ENCODE data around the gene P3H3. TPM values are rescaled to one million over a fixed set of nuclear protein-coding genes. Genes with fewer than 3 reads are reported as not detected.

The P3H3 gene
- total and polyA plus RNA-seq, 4 donors = 0.42 to 1.9 (median 1.6) TPM

- Histone ChIP-seq H3K27ac (ENCODE audit: low read depth in 1 of 2, low read length in 2 of 2) (no peak overlapping the region), H3K4me3 (ENCODE audit: low read depth in 1 of 3, low read length in 3 of 3) (no peak overlapping the region), H3K27me3 (ENCODE audit: control insufficient read depth in 4 of 4, insufficient read depth in 4 of 4, low read length in 3 of 4) (no peaks in the 10 kb centered on the region), H3K36me3 (ENCODE audit: control insufficient read depth in 4 of 4, insufficient read depth in 3 of 4, low read depth in 1 of 4, low read length in 3 of 4) (peaks cover 0 to 7% (median 3%) of the 10 kb centered on the region in 4 donors), H3K9ac (ENCODE audit: low read depth in 1 of 2, low read length in 2 of 2) (no peak overlapping the region), H3K4me1 (ENCODE audit: control insufficient read depth in 4 of 4, insufficient read depth in 4 of 4, low read length in 3 of 4) (peaks cover 0 to 1% (median 0%) of the 10 kb centered on the region in 4 donors), H3K9me3 (ENCODE audit: control insufficient read depth in 4 of 4, low read length in 3 of 4) (no peaks in the 10 kb centered on the region)
- WGBS = 92% methylated on average over 5 of the region's 5 CpGs
- TF ChIP-seq, protein P1, sequence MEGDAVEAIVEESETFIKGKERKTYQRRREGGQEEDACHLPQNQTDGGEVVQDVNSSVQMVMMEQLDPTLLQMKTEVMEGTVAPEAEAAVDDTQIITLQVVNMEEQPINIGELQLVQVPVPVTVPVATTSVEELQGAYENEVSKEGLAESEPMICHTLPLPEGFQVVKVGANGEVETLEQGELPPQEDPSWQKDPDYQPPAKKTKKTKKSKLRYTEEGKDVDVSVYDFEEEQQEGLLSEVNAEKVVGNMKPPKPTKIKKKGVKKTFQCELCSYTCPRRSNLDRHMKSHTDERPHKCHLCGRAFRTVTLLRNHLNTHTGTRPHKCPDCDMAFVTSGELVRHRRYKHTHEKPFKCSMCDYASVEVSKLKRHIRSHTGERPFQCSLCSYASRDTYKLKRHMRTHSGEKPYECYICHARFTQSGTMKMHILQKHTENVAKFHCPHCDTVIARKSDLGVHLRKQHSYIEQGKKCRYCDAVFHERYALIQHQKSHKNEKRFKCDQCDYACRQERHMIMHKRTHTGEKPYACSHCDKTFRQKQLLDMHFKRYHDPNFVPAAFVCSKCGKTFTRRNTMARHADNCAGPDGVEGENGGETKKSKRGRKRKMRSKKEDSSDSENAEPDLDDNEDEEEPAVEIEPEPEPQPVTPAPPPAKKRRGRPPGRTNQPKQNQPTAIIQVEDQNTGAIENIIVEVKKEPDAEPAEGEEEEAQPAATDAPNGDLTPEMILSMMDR (IDR thresholded peaks at IDR 0.05; ENCODE audit: low read depth, low read length, missing input control) = no peak
- no peak for TF ChIP-seq FOXA2 (IDR thresholded peaks at IDR 0.05)
- TF ChIP-seq SP1 (IDR thresholded peaks at IDR 0.05) = no peak
- no peak for TF ChIP-seq RAD21 (IDR thresholded peaks at IDR 0.05)
- TF ChIP-seq GABPA (IDR thresholded peaks at IDR 0.05 in 1 of 2, conservative IDR thresholded peaks at IDR 0.05 in 1 of 2) = no peak
- no peak for TF ChIP-seq NR2F2 (IDR thresholded peaks at IDR 0.05)
- TF ChIP-seq EGR1 (IDR thresholded peaks at IDR 0.05; ENCODE audit: low read depth in 2 of 2) = no peak
- TF ChIP-seq JUND (IDR thresholded peaks at IDR 0.05) = no peak
- TF ChIP-seq, protein P2, sequence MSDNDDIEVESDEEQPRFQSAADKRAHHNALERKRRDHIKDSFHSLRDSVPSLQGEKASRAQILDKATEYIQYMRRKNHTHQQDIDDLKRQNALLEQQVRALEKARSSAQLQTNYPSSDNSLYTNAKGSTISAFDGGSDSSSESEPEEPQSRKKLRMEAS (IDR thresholded peaks at IDR 0.05) = no peak
- TF ChIP-seq, protein P3, sequence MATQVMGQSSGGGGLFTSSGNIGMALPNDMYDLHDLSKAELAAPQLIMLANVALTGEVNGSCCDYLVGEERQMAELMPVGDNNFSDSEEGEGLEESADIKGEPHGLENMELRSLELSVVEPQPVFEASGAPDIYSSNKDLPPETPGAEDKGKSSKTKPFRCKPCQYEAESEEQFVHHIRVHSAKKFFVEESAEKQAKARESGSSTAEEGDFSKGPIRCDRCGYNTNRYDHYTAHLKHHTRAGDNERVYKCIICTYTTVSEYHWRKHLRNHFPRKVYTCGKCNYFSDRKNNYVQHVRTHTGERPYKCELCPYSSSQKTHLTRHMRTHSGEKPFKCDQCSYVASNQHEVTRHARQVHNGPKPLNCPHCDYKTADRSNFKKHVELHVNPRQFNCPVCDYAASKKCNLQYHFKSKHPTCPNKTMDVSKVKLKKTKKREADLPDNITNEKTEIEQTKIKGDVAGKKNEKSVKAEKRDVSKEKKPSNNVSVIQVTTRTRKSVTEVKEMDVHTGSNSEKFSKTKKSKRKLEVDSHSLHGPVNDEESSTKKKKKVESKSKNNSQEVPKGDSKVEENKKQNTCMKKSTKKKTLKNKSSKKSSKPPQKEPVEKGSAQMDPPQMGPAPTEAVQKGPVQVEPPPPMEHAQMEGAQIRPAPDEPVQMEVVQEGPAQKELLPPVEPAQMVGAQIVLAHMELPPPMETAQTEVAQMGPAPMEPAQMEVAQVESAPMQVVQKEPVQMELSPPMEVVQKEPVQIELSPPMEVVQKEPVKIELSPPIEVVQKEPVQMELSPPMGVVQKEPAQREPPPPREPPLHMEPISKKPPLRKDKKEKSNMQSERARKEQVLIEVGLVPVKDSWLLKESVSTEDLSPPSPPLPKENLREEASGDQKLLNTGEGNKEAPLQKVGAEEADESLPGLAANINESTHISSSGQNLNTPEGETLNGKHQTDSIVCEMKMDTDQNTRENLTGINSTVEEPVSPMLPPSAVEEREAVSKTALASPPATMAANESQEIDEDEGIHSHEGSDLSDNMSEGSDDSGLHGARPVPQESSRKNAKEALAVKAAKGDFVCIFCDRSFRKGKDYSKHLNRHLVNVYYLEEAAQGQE (IDR thresholded peaks at IDR 0.05) = no peak
- TF ChIP-seq, protein P4, sequence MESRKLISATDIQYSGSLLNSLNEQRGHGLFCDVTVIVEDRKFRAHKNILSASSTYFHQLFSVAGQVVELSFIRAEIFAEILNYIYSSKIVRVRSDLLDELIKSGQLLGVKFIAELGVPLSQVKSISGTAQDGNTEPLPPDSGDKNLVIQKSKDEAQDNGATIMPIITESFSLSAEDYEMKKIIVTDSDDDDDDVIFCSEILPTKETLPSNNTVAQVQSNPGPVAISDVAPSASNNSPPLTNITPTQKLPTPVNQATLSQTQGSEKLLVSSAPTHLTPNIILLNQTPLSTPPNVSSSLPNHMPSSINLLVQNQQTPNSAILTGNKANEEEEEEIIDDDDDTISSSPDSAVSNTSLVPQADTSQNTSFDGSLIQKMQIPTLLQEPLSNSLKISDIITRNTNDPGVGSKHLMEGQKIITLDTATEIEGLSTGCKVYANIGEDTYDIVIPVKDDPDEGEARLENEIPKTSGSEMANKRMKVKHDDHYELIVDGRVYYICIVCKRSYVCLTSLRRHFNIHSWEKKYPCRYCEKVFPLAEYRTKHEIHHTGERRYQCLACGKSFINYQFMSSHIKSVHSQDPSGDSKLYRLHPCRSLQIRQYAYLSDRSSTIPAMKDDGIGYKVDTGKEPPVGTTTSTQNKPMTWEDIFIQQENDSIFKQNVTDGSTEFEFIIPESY (IDR thresholded peaks at IDR 0.05) = no peak
- no peak for TF ChIP-seq YY1 (IDR thresholded peaks at IDR 0.05)
- no peak for DNase-seq (ENCODE audit: low spot score)
Measured at GRCh38 chr12:6883252-6883651, 55.0 kb downstream of the P3H3 start.

GRCh38 chr12:6883683-6884082, 55.5 kb downstream of the P3H3 start:
- peaks cover 0 to 4% (median 0%) of the 10 kb centered on the region in 4 donors for H3K4me1 ChIP-seq (ENCODE audit: control insufficient read depth in 4 of 4, insufficient read depth in 4 of 4, low read length in 3 of 4)
- no peak overlapping the region for H3K4me3 ChIP-seq (ENCODE audit: low read depth in 1 of 3, low read length in 3 of 3)
- no peak overlapping the region for H3K9ac ChIP-seq (ENCODE audit: low read depth in 1 of 2, low read length in 2 of 2)
- H3K27ac ChIP-seq (ENCODE audit: low read depth in 1 of 2, low read length in 2 of 2) = no peak overlapping the region
- H3K36me3 ChIP-seq (ENCODE audit: control insufficient read depth in 4 of 4, insufficient read depth in 3 of 4, low read depth in 1 of 4, low read length in 3 of 4) = peaks cover 0 to 7% (median 3%) of the 10 kb centered on the region in 4 donors
- 96% methylated on average over 11 of the region's 11 CpGs for WGBS
- DNase-seq (ENCODE audit: low spot score) = no peak
- H3K27me3 ChIP-seq (ENCODE audit: control insufficient read depth in 4 of 4, insufficient read depth in 4 of 4, low read length in 3 of 4) = no peaks in the 10 kb centered on the region
- H3K9me3 ChIP-seq (ENCODE audit: control insufficient read depth in 4 of 4, low read length in 3 of 4) = no peaks in the 10 kb centered on the region
- TF ChIP-seq HNF4A (conservative IDR thresholded peaks at IDR 0.05) (no peak), RAD21 (IDR thresholded peaks at IDR 0.05) (no peak), FOXA2 (IDR thresholded peaks at IDR 0.05) (no peak), FOXA1 (IDR thresholded peaks at IDR 0.05) (no peak), HNF4G (IDR thresholded peaks at IDR 0.05) (no peak), TAF1 (conservative IDR thresholded peaks at IDR 0.05) (no peak), JUND (IDR thresholded peaks at IDR 0.05) (no peak), GABPA (IDR thresholded peaks at IDR 0.05 in 1 of 2, conservative IDR thresholded peaks at IDR 0.05 in 1 of 2) (no peak), SP1 (IDR thresholded peaks at IDR 0.05) (no peak), NR2F2 (IDR thresholded peaks at IDR 0.05) (no peak), YY1 (IDR thresholded peaks at IDR 0.05) (no peak), ATF3 (IDR thresholded peaks at IDR 0.05) (no peak)
- TF ChIP-seq, protein P4 (IDR thresholded peaks at IDR 0.05) = no peak
- TF ChIP-seq, protein P1 (IDR thresholded peaks at IDR 0.05; ENCODE audit: low read depth, low read length, missing input control) = no peak

All from liver (tissue), 9 donors.